GF-D8 (cell line): ENCODE data around the gene CCDC157.

Source experiments
- DNase-seq: peaks from one replicate; lab custom pipeline; 2025; lab: John Stamatoyannopoulos, UW

The CCDC157 gene

GRCh38 chr22:30356449-30357235, at the start of gene CCDC157, which contains the start of gene SF3A1:
CCDC157 (plus strand) TSS chr22:30357007; CDS start chr22:30366001, 8,994 bp downstream.
SF3A1 (minus strand) TSS chr22:30356894; CDS start chr22:30356792, 102 bp downstream.
- DNase-seq: peak; percentile 57

DNA sequence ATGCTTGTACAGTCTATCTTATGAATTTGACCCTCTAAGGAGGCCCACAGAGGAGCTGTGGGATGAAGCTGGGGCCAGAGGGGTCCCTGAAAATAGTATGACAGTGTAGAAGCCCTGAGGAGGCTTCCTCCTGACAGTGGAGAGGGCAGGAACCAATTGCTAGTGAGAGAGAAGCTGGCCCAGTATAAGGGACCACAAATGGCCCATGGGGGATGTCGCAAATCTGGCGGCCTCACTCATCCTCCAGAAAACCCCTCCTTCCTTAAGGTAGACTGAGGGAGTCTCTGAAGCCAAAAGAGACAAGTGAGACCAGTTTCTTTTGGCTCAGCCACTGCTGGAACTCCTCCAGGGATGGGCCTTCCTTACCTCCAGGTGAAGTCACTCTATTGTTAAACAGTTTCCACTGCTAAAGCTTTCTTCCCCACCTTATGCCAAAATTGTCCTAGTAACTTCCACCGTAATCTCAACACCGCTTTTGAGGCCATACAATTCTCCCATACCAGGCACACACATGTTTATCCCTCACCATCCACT, 49.7 kb upstream of the CCDC157 start:
- no peak for DNase-seq

DNA sequence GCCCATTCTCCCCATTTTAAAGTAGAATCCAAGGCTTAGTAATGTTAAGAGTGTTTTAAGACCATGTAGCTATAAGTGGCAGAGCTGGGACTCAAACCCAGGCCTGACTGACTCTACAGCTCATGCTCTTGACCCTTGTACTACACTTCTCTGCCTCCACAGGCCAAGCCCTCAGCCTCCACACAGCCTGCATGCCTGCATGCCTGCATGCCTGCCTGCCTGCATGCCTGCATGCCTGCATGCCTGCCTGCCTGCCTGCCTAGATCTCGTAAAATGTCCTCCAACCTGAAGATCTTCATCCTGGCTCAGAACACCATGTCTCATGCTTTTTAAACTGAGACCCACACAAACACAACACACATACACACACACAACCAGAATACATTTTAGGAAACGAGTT, 48.7 kb upstream of the CCDC157 start:
- no peak for DNase-seq

DNA sequence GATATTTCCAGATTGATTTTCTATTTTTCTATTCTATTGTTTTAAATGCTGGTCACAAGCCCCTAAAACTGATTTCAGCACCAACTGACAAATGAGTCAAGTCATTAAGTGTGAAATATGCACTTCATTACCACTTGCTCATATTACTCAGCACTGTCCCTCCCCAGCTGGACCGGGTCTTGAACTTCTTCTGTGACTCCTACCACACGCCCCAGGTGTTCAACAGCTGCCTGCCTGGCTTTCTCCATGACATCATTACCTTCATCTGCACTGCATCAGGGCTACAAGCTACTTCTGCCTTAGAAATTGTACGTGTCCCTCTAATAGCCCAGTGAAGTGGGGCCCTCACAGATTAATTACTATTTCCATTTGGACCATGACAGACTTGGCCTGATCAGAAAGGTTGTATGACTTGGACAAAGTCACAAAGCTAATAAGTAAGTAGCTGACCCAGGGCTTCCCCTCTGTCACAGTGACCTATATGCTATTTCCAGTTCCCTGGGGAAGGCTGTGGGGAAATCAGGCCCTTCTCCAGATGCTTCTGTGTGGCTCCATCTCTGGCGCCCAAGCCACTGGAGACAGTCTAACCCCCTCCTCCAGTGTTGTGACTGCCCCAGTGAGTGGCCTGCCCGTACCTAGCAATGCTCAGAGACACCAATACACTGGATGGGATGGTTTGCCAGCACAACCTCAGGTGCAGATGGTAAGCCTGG, 48.1 kb upstream of the CCDC157 start:
- no peak for DNase-seq

- peak; percentile 42 for DNase-seq
Measured at GRCh38 chr22:30309951-30310741, 46.7 kb upstream of the CCDC157 start.

DNA sequence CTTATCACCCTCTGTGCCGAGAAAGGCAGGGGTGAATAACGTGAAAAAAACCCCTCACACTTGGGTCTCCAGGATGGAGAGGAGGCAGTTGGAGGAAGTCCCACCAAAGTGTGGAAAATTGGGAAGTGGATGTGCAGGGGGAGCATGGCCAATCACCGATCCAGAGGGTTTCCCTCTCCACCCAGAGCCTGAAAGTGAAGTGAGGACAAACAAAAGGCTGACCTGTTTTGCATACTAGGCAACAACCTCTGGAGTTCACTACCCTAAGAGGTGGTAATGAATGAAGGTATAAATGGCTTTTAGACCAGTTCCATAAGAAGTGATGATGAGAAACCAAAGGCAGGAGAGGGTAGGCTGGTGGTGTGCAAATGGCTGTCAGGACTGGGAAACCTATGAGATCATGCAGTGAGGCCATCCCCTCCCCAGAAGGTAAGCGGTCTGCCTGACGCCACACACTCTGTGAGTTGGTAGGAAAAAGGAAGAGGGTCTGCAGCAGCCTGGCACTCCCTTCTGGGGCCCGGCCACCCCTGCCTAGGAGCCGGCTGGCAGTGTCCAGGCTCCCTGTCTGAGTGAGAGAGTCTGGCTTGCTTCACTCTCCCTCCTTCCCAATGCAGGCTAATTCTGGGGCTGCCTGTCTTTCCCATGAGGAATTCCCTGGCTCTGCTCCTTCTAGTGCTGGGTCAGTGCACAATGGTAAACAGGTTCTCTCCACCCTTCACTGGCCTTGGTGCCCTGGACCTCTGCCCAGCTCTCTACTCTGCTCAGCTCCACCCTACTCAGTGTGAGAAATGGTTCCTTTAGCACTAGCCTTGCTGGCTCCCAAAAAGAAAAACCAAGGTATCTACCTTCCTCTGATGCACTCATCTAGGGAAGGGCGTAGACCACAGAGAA, 45.7 kb upstream of the CCDC157 start:
- DNase-seq: no peak

- DNase-seq: no peak
Measured at GRCh38 chr22:30312053-30312452, 44.8 kb upstream of the CCDC157 start.

DNA sequence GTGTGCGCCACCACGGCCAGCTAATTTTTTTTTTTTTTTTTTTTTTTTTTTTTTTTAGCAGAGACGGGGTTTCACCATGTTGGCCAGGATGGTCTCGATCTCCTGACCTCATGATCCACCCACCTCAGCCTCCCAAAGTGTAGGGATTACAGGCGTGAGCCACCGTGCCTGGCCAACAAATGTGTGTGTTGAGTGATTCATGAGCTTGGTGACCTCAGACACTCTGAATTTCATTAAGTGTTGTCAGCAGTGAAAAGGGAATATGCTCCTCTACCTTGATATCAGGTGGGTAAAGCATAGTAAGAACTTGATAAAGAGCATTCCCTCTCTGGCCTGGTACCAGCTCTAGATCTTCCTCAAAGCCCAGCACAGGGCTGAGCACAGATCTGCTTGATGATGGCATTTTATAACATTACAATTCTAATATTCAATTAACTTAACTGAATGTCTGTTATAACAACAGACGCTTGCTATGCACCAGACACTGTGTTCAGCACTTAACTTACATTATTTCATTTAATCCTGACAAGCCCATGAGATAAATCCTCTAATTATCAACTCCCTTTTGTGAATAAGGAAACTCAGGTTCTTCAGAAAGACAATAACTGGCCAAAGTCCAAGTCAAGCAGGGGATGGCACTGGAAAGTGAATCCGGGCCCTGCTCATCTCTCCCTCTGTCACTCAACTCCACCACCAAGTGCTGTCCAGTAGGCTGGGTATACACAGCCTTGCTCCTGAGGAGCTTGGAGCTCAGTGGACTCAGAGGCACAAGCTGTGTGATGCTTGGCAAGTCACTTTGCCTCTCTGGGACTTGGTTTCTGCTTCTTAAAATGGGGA, 43.1 kb upstream of the CCDC157 start:
- no peak for DNase-seq

- no peak for DNase-seq
Measured at GRCh38 chr22:30314915-30315314, 41.9 kb upstream of the CCDC157 start.

DNA sequence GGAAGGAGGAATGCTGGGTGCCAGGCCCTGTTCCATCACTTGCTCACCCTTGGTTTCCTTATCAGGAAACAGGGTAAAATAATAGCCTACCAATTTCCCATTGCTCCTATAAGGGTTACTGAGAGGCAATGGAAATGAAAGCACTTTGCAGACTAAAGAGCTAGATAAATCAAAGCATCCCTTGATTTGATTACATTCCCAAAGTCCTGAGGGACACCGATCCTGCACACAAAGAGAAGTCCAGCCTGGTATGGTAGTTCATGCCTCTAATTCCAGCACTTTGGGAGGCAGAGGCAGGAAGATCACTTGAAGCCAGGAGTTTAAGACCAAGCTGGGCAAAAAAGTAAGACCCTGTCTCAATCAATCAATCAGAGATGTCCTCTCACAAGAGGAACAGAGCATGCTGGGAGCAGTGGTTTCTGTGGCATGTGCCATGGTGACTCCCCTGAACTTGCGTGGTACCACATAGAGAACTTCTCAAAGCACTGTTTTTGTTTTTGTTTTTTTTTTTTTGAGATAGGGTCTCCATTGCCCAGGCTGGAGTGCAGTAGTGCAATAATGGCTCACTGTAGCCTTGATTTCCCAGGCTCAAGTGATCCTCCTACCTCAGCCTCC, 40.7 kb upstream of the CCDC157 start:
- DNase-seq: no peak

- DNase-seq: no peak
Measured at GRCh38 chr22:30317778-30318177, 39.0 kb upstream of the CCDC157 start.

- DNase-seq: no peak
Measured at GRCh38 chr22:30318799-30319419, 37.9 kb upstream of the CCDC157 start.

- no peak for DNase-seq
Measured at GRCh38 chr22:30320021-30320556, 36.7 kb upstream of the CCDC157 start.

GRCh38 chr22:30321461-30321860, 35.3 kb upstream of the CCDC157 start:
- no peak for DNase-seq

GRCh38 chr22:30323246-30323645, 33.6 kb upstream of the CCDC157 start:
- no peak for DNase-seq

DNA sequence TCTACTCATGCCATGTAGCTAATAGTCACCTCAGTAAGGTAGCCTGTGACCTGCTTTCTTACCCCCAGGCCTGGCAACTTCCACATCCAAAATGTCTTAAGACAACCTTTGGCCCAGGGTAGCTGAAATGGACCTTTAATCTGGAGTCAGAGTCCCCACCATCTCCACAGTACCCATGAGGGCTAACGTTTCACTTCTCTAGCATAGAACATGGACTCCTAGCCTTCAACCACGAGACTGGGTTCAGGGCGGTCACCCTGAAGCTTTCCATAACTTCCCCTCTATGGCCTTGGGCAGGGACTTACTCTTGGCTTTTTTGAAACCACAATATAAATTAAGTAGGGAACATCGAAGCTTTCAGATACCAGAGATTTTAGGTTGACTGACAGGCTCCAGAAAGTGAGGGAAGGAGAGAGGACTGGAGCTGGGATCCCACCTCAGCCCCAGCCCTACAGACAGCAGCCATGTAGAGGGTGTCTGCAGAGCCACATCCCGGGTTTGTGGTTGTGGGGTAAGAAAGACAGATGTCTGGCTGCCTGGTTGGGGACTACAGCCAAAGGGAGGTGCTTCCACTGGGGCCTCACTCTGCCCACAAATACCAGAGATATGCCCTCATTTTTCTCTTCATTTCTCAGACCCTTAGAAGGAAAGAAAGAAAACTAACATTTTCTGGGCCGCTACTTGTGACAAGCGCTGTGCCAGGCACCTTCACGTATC, 32.6 kb upstream of the CCDC157 start:
- DNase-seq: peak; percentile 23

DNA sequence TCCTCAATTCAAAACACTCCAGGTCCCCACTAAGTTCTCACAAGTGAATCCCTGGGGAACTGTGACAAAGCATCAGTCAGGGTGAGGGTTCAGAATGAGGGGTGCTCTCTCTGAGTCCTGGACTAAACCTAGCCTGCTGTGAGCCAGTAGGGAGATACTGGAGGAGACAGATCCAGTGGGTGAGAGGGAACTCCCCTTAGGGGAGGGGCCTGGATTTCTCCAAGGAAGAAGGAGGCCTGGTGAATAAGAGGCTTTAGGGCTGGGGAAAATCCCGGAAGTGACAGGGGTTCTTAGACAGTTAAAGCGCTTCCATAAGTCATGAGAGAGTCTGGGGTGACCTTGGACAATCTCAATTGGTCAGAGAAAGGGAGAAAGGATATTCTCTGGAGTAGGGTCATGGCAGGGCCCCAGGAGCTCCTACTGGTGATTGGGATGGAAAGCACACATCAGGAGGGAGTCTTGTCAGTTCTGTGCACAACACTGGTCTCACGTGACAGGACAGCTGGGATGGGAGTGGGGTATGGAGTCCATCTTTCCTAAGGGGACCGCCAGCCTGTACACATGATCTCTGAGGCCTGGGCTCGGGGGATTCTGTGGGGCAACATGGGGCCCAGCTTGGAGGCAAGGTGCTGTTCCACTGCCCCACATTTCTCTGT, 31.6 kb upstream of the CCDC157 start:
- no peak for DNase-seq

DNA sequence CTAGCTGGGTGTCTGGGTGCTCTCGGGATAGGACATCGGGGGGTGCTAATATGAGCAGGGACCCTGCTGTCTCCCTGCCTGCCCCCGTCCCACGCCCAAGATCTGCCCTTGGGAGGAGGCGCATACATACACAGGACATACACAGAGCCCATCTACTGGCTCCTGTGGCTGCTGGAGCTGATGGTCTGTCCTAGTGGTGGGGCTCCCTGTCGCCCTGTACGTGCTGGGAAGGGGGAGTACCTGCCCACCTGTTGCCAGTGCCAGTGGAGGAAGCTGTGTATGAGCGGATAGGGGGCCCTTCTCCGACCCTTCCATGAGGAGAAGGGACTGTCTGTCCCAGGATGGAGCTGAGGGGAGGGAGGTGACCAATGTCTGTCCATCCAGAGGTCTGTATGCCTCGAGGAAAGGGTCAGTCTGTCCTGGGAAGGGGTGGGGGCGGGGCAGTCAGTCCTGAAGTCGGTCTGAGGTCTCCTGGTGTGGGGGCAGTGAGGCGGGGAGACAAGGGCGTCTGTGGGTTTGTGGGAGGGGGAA, 31.0 kb upstream of the CCDC157 start:
- DNase-seq: no peak
